ENCODE data around the gene KCNH5. TPM values are rescaled to one million over a fixed set of nuclear protein-coding genes. Genes with fewer than 3 reads are reported as not detected.

KCNH5 gene
- total and polyA plus RNA-seq, 9 of the 15 experiments (the other 6 are each of a cell fraction or from before 2014, with no cell fraction given) = 1.1 to 2.4 (median 1.4) TPM

DNA sequence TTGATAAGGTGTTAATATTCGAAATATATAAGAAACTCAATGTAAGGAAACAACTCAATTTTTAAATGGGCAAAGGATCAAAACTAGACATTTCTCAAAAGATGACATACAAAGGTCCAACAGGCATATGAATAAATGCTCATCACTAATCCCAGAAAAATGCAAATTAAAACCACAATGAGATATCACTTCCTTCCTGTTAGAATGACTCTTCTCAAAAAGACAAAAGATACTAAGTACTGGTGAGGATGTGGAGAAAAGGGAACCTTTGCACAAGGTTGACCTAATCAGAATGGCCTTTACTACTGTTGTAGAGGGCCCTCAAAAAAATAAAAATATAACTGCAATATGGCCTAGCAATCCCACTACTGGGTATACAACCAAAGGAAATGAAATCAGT, 383.4 kb downstream of the KCNH5 start:
- no peak for FAIRE-seq
- CTCF ChIA-PET (ENCODE audit: low intra/inter-chr PET ratio) = no interaction called here

More for the DNA sequence above, 383.4 kb downstream of the KCNH5 start:
- DNase-seq (ENCODE audit: extremely low read depth in 1 of 4, low spot score in 3 of 4) = no peak
- in situ Hi-C loops (cut with MboI) (no loop called here), intact Hi-C loops (cut with micrococcal nuclease) (no loop called here)
- Histone ChIP-seq H3K9me1 (ENCODE audit: control insufficient read depth, insufficient read depth, low read length) (no peaks in the 10 kb centered on the region), H4K20me1 (replicated peaks; ENCODE audit: control insufficient read depth, insufficient read depth, low read length) (no peaks in the 10 kb centered on the region), H3K79me2 (ENCODE audit: control insufficient read depth, insufficient read depth, low read length) (no peaks in the 10 kb centered on the region), H3K4me3 (no peak overlapping the region), H3K4me2 (ENCODE audit: insufficient read depth, low read length) (no peak overlapping the region), H3K36me3 (ENCODE audit: control insufficient read depth, insufficient read depth, low read length) (no peaks in the 10 kb centered on the region), H3K27ac (ENCODE audit: extremely low read depth, low read depth, low read length) (no peak overlapping the region), H2AFZ (ENCODE audit: low read depth, low read length) (no peak overlapping the region), H3K9ac (ENCODE audit: insufficient read depth in 1 of 2, low read depth in 2 of 2, low read length in 2 of 2) (no peak overlapping the region), H3K27me3 (ENCODE audit: control insufficient read depth in 2 of 2, insufficient read depth in 2 of 2, low read length in 2 of 2) (no peaks in the 10 kb centered on the region), H3K9me3 (replicated peaks; ENCODE audit: control insufficient read depth, insufficient read depth, low read depth, low read length) (no peaks in the 10 kb centered on the region), H3K4me1 (replicated peaks in 1 of 2; ENCODE audit: control insufficient read depth in 2 of 2, insufficient read depth in 2 of 2, low read length in 2 of 2) (no peaks in the 10 kb centered on the region)
- no TSS peak for BruUV-seq (replicated peaks)
- no peak for ATAC-seq
- POLR2A ChIA-PET = no interaction called here
- TF ChIP-seq BCOR (IDR thresholded peaks at IDR 0.05) (no peak), ZFP1 (CRISPR knock-in tag; IDR thresholded peaks at IDR 0.05) (no peak), RNF2 (IDR thresholded peaks at IDR 0.05) (no peak), SMARCA4 (IDR thresholded peaks at IDR 0.05) (no peak), ZFPM2 (CRISPR knock-in tag; IDR thresholded peaks at IDR 0.05) (no peak), ZNF347 (CRISPR knock-in tag; IDR thresholded peaks at IDR 0.05; ENCODE audit: low read depth) (no peak), HDAC6 (IDR thresholded peaks at IDR 0.05; ENCODE audit: low read depth, low read length) (no peak), GABPB1 (CRISPR knock-in tag; IDR thresholded peaks at IDR 0.05) (no peak), ZNF431 (CRISPR knock-in tag; IDR thresholded peaks at IDR 0.05) (no peak), KDM1A (IDR thresholded peaks at IDR 0.05) (no peak), U2AF2 (optimal IDR thresholded peaks at IDR 0.05; ENCODE audit: low read depth, low read length) (no peak), EP400 (IDR thresholded peaks at IDR 0.05) (no peak), ZNF583 (CRISPR knock-in tag; IDR thresholded peaks at IDR 0.05) (no peak)
- TF ChIP-seq, protein P1, sequence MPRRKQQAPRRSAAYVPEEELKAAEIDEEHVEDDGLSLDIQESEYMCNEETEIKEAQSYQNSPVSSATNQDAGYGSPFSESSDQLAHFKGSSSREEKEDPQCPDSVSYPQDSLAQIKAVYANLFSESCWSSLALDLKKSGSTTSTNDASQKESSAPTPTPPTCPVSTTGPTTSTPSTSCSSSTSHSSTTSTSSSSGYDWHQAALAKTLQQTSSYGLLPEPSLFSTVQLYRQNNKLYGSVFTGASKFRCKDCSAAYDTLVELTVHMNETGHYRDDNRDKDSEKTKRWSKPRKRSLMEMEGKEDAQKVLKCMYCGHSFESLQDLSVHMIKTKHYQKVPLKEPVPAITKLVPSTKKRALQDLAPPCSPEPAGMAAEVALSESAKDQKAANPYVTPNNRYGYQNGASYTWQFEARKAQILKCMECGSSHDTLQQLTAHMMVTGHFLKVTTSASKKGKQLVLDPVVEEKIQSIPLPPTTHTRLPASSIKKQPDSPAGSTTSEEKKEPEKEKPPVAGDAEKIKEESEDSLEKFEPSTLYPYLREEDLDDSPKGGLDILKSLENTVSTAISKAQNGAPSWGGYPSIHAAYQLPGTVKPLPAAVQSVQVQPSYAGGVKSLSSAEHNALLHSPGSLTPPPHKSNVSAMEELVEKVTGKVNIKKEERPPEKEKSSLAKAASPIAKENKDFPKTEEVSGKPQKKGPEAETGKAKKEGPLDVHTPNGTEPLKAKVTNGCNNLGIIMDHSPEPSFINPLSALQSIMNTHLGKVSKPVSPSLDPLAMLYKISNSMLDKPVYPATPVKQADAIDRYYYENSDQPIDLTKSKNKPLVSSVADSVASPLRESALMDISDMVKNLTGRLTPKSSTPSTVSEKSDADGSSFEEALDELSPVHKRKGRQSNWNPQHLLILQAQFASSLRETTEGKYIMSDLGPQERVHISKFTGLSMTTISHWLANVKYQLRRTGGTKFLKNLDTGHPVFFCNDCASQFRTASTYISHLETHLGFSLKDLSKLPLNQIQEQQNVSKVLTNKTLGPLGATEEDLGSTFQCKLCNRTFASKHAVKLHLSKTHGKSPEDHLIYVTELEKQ (CRISPR knock-in tag; IDR thresholded peaks at IDR 0.05) = no peak
- TF ChIP-seq, protein P2, sequence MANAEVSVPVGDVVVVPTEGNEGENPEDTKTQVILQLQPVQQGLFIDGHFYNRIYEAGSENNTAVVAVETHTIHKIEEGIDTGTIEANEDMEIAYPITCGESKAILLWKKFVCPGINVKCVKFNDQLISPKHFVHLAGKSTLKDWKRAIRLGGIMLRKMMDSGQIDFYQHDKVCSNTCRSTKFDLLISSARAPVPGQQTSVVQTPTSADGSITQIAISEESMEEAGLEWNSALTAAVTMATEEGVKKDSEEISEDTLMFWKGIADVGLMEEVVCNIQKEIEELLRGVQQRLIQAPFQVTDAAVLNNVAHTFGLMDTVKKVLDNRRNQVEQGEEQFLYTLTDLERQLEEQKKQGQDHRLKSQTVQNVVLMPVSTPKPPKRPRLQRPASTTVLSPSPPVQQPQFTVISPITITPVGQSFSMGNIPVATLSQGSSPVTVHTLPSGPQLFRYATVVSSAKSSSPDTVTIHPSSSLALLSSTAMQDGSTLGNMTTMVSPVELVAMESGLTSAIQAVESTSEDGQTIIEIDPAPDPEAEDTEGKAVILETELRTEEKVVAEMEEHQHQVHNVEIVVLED (CRISPR knock-in tag; IDR thresholded peaks at IDR 0.05) = no peak
- 0% methylated on average over 1 of the region's 1 CpG for WGBS (ENCODE audit: insufficient coverage, low coverage, missing lambda C conversion rate)
